Skeletal muscle tissue (tissue), 4 donors: ENCODE measurements around the gene DKK3. TPM values are rescaled to one million over a fixed set of nuclear protein-coding genes. Genes with fewer than 3 reads are reported as not detected.

Experiments used
- H3K27ac ChIP-seq: one replicate; pipeline ENCODE4 v1.7.0; 2013; ENCODE audit warnings: mild to moderate bottlenecking, low read depth, low read length, inconsistent platforms
- H3K27me3 ChIP-seq, 3 donors: one replicate each; pipeline ENCODE4 v1.7.0; 2013; ENCODE audit warnings: low read length in 3 of 3; ENCODE audit not compliant: control insufficient read depth in 3 of 3, insufficient read depth in 3 of 3
- H3K36me3 ChIP-seq, 3 donors: one replicate each; pipeline ENCODE4 v1.7.0; 2013; ENCODE audit warnings: low read length in 3 of 3; ENCODE audit not compliant: control insufficient read depth in 3 of 3, insufficient read depth in 3 of 3
- H3K4me1 ChIP-seq, 3 donors: one replicate each; pipeline ENCODE4 v1.7.0; 2013; ENCODE audit warnings: low read length in 3 of 3, mild to moderate bottlenecking in 3 of 3; ENCODE audit not compliant: control insufficient read depth in 3 of 3, insufficient read depth in 3 of 3
- H3K4me3 ChIP-seq, 3 donors: one replicate each; pipeline ENCODE4 v1.7.0; 2013; ENCODE audit warnings: low read length in 3 of 3
- H3K9ac ChIP-seq, 3 donors: one replicate each; pipeline ENCODE4 v1.7.0; 2013; ENCODE audit warnings: low read length in 3 of 3, mild to moderate bottlenecking in 3 of 3, moderate library complexity in 2 of 3, low read depth in 1 of 3
- H3K9me3 ChIP-seq, 3 donors: one replicate each; pipeline ENCODE4 v1.7.0; 2013; ENCODE audit warnings: low read length in 3 of 3; ENCODE audit not compliant: control insufficient read depth in 3 of 3
- total RNA-seq: library from RNA; depleted of rRNA; stranded (reverse); fragments of >200 nt; gene quantifications from one replicate; pipeline ENCODE4 v1.2.3, GENCODE V29; 2014
- donor health status: Osteomylitis.

Gene DKK3
- total RNA-seq, 1 donor from 2014 or later = 56.4 TPM

DNA sequence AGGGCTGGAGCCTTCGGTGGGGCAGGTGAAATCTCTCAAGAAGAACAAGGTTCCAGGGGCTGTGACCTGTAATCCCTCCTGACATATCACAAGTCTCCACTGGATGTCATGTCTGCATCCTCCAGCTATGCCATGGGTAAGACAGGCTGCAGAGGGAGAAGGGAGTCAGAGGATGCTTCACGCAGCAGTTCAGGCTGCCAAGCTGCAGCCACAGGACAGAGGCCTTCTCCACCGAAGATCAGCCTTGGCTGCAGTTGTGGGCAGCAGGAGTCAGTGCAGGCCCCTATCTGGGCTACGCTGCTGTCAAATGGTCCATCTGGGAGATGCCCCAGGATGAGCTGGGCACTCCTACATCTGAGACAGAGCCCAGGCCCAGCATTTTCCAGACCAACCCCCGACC is 25.0 kb downstream of the DKK3 start:
- no peaks in the 10 kb centered on the region for H3K36me3 ChIP-seq
- H3K4me1 ChIP-seq = peaks cover 22 to 26% (median 25%) of the 10 kb centered on the region in 3 donors
- no peak overlapping the region for H3K4me3 ChIP-seq
- H3K27ac ChIP-seq = no peak overlapping the region
- no peaks in the 10 kb centered on the region for H3K27me3 ChIP-seq
- no peak overlapping the region for H3K9ac ChIP-seq
- no peaks in the 10 kb centered on the region for H3K9me3 ChIP-seq

DNA sequence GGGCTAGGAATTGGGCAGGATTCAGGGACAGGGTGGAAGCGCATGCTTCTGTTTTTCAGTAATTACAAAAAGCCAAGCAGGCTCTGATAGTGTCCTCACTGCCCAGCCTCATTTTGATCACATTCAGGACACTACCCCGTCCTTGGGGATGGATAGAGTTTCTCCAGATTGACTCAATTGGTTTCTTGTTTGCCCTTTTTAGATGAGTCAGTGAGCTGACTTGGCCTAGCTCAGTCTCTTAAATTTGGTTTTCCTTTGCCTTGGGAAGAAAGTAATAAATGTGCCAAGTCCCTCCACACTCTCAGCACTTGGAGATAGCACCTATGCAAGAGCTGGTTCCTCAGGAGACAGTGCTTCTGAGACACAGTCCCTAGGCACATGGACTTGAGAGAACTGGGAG is 25.5 kb downstream of the DKK3 start:
- H3K4me1 ChIP-seq = peaks cover 26 to 30% (median 28%) of the 10 kb centered on the region in 3 donors
- H3K9me3 ChIP-seq = no peaks in the 10 kb centered on the region
- no peak overlapping the region for H3K27ac ChIP-seq
- no peaks in the 10 kb centered on the region for H3K36me3 ChIP-seq
- no peaks in the 10 kb centered on the region for H3K27me3 ChIP-seq
- no peak overlapping the region for H3K9ac ChIP-seq
- H3K4me3 ChIP-seq = no peak overlapping the region

DNA sequence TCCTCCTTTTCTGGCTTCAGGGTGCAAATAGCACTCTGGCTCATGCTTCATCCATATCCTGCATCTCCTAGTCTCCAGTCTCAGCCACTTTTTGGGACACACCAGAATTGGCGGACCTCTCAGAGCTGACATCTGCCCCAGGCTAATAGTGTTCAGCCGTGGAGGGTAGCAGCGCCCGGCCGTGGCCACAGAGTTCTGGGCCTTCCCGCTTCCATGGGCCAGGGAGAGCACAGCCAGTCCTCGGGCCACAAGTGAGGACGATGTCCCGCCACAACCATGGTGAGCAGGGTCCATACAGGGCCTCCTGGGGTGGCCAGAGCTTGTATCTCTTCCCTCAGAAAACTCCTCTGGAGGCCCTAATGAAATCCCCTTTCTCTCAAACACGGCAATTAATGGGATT is 26.0 kb downstream of the DKK3 start:
- H3K9me3 ChIP-seq = no peaks in the 10 kb centered on the region
- no peaks in the 10 kb centered on the region for H3K27me3 ChIP-seq
- H3K9ac ChIP-seq = no peak overlapping the region
- peaks cover 30 to 34% (median 31%) of the 10 kb centered on the region in 3 donors for H3K4me1 ChIP-seq
- no peak overlapping the region for H3K4me3 ChIP-seq
- no peak overlapping the region for H3K27ac ChIP-seq
- H3K36me3 ChIP-seq = no peaks in the 10 kb centered on the region

DNA sequence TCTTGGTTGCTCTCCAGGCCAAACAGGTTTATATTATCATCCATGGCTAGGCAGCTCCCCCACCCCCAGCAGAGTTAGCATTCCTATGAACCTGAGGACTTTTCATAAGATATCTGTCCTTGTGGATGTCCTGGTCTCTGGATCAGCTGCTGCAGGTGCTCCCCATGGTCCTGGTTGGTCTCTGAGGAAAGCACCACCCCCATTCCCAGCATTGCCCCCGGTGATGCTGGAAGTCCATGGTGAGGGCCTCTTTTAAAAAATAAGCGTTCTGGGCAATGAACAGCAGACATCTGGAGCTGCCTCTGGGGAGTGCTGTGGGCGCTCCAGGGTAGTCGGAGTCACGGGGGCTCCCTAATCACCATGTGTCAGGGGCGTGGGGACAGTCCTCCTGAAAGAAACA is 26.6 kb downstream of the DKK3 start:
- Histone ChIP-seq H3K4me1 (peaks cover 36 to 40% (median 37%) of the 10 kb centered on the region in 3 donors), H3K36me3 (no peaks in the 10 kb centered on the region), H3K27me3 (no peaks in the 10 kb centered on the region), H3K9ac (no peak overlapping the region), H3K4me3 (no peak overlapping the region), H3K9me3 (no peaks in the 10 kb centered on the region), H3K27ac (no peak overlapping the region)

DNA sequence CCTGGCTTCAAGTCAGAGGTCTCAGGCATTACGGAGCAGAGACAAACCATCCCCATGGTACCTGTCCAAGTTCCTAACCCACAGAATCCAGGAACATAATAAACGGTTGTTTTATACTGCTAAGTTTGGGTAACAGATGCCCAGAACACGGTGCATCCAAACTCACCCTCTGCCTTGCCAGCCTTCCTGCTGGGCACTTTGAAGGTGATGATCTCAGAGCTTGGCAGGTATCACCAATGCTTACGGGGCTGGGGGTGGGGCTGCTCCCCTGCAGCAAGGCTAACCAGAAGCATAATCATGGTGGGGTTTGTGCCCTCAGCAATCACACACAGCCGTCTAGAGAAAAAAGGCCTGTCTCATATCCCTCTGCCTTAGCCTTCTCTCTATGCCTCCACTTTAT is 27.1 kb downstream of the DKK3 start:
- Histone ChIP-seq H3K4me3 (no peak overlapping the region), H3K36me3 (no peaks in the 10 kb centered on the region), H3K9me3 (no peaks in the 10 kb centered on the region), H3K27ac (no peak overlapping the region), H3K27me3 (no peaks in the 10 kb centered on the region), H3K4me1 (peaks cover 41 to 45% (median 42%) of the 10 kb centered on the region in 3 donors), H3K9ac (no peak overlapping the region)

DNA sequence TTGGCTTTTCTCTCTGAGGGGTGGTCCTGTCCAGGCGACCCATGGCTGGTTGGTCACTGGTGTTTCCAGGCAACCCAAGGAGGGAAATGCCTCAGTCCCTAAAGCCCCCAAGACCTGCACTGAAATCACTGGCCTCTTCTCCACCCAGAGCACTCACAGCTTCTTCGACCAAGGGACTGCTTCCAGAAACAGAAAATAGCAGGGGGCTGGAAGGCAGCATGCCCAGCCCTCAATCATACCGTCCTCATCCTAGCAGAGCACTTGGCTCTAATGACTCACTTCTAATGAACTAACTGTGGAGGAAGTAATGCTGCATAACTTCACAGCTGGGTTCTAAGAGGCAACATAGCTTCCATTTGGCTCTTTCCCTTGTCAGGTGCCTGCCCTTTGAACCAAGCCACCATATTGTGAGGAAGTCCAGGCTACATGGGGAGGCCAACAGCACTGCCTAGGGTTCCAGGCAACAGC is 27.6 kb downstream of the DKK3 start:
- H3K36me3 ChIP-seq = no peaks in the 10 kb centered on the region
- H3K27me3 ChIP-seq = no peaks in the 10 kb centered on the region
- no peak overlapping the region for H3K9ac ChIP-seq
- peaks cover 45 to 50% (median 46%) of the 10 kb centered on the region in 3 donors for H3K4me1 ChIP-seq
- H3K4me3 ChIP-seq = no peak overlapping the region
- H3K27ac ChIP-seq = no peak overlapping the region
- H3K9me3 ChIP-seq = no peaks in the 10 kb centered on the region

DNA sequence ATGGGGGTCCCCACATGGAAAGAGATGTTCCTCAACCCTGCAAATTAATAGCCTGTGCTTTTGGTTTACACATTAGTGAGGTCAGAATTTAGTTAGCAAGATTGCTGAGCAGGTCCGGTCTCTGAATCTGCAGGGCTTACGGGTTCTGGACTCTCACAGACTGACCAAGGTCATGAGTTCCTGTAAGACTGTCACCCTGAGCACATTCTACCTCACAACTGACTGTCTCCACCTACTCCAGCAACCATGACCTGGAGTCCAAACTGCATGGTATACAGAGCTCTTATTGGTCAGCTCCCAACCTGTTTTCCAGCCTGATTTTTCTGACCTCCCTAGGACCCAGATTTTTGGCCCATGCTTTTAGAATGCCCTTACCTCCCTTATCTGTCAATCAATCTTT is 28.2 kb downstream of the DKK3 start:
- Histone ChIP-seq H3K4me1 (peaks cover 48 to 56% (median 51%) of the 10 kb centered on the region in 3 donors), H3K4me3 (no peak overlapping the region), H3K9ac (peak overlapping the region in 1 of 3 donors; percentile 16)

DNA sequence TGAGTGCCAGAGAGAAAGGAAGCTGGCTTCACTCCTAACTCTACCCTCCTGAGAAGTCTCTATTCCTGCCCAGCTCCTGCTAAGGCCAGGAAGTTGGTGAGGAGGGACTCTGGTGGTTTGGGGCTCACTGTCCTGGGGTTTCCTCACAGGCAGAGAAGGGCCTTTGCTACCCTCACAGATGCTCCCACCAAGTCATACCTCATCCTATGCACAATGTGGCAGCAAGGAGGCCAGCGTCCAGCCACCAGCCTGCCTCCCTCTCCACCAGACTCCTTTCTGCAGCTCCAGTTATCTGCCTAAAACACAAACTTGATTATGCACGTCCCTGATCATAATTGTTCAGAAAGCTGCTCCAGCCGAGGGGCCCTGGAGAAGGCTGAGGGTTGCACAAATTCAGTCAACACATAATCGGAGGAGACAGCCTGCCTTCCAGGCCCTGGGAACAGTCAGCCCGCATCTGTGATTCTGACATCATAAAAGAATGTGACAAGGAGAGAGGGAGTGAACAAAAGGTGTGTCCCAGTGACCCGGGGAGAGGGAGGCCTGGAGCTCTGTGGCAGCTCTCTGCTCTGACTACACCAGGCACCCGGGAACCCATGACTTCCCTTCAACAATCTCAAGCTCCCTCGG is 28.8 kb downstream of the DKK3 start:
- no peaks in the 10 kb centered on the region for H3K9me3 ChIP-seq
- H3K27ac ChIP-seq = peak overlapping the region; percentile 83
- H3K4me3 ChIP-seq = no peak overlapping the region
- H3K4me1 ChIP-seq = peaks cover 48 to 62% (median 52%) of the 10 kb centered on the region in 3 donors
- no peaks in the 10 kb centered on the region for H3K27me3 ChIP-seq
- peak overlapping the region in 2 of 3 donors; percentile 33 to 45 for H3K9ac ChIP-seq
- no peaks in the 10 kb centered on the region for H3K36me3 ChIP-seq

More for the DNA sequence above, 28.2 kb downstream of the DKK3 start:
- Histone ChIP-seq H3K27ac (peak overlapping the region; percentile 83), H3K36me3 (no peaks in the 10 kb centered on the region), H3K9me3 (no peaks in the 10 kb centered on the region), H3K27me3 (no peaks in the 10 kb centered on the region)

DNA sequence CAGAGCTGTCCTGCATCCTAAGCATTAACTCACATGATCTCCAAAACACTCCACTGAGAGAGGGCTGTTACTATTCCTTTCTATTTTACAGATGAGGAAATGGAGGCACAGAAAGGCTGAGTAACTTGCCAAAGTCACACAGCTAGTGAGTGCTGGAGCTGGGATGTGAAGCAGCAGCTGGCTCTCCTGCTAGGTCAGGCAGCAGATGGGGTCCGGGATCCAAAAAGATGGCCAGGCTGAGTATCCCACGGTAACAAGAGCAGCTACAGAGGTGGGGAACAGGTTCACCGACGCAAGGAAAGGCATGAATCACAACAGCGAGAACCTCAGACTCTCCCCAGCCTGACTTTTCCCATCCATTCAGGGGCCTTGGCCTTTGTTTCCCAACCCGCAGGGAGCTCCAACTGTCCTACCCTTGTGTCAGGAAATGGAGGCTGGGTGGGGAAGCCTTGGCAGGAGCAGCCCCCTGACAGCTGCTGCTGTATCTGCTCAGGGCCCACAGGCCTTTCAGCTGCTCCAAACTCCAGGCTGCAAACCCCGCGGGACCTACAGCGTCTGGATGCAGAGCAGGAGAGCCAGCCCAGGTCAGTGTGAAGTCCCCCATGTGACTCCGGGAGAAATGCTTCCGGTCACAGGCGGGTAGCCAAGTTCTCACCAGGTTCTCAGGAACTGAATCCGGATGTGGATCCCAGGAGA is 29.5 kb downstream of the DKK3 start:
- Histone ChIP-seq H3K9me3 (no peaks in the 10 kb centered on the region), H3K4me1 (peaks cover 50 to 68% (median 53%) of the 10 kb centered on the region in 3 donors), H3K27ac (peak overlapping the region; percentile 83), H3K4me3 (peak overlapping the region in 2 of 3 donors; percentile 24 to 49), H3K27me3 (no peaks in the 10 kb centered on the region), H3K36me3 (no peaks in the 10 kb centered on the region), H3K9ac (no peak overlapping the region)

DNA sequence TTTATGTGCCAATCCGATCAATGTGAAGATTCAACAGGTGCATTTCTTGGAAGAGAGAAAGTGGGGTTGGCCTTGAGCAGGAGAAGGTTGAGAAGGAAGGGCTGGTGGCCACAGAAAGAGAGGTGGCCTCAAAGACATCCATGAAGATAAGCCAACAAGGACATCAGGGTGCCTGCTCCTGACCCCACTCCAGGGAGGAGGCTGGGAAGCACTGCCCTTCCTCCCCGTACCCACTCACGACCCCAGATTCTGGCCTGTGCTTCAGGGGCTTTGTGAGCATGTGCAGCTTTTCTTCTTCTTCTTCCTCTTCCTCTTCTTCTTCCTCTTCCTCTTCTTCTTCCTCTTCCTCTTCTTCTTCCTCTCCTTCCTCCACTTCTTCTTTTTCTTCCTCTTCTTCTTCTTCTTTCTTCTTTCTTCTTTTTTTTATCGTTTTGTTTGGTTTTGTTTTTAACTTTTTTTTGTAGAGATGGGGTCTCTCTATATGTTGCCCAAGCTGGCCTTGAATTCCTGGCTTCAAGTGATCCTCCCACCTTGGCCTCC is 30.3 kb downstream of the DKK3 start:
- no peaks in the 10 kb centered on the region for H3K27me3 ChIP-seq
- peak overlapping the region; percentile 83 for H3K27ac ChIP-seq
- no peak overlapping the region for H3K4me3 ChIP-seq
- no peak overlapping the region for H3K9ac ChIP-seq
- no peaks in the 10 kb centered on the region for H3K9me3 ChIP-seq
- H3K36me3 ChIP-seq = no peaks in the 10 kb centered on the region
- peaks cover 58 to 71% (median 59%) of the 10 kb centered on the region in 3 donors for H3K4me1 ChIP-seq
